ENCODE measurements around the gene CLCN3.
A peak's percentile ranks its signal among the peaks of the same experiment; 100 is the strongest.

Gene CLCN3

DNA sequence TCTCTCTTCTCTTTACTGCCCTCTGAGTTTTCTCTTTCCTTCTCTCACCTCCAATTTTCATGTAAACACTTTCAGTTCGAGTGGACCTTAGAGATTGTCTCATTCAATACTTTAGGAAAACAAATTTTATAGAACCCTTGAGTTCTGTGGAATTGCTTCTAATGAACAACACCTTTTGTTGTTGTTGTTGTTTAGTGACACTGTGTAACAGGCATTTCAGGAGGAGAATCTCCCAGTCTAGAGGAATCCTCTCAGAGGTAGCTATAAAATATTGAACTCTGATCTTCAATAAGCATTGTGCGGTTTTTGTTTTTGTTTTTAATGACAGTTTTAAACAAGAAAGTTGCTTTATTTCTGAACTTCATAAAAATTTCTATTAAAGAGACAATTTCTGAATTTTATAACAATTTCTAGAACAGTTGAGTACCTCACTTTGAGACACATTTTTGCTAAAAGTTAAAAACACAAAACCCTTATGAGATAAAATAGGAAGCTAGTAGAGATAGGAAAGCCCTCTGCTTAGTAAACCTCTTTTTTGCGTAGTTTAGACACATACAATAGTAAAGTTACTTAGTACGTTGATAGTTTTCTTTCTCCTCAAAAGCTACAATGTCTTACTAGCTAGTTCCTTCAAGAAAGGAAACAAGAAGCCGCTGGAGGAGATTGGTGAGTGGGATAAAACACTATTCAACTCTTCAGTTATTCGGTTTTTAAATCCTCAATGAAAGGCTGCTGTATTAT, 38.8 kb downstream of the CLCN3 start:
- H3K36me3 ChIP-seq (ENCODE audit: control insufficient read depth in 1 of 2, insufficient read depth in 2 of 2, low read length in 2 of 2) = peaks cover 0 to 12% of the 10 kb centered on the region in 2 donors
- H3K9me3 ChIP-seq (ENCODE audit: control insufficient read depth in 1 of 2, low read length in 2 of 2) = no peaks in the 10 kb centered on the region
- peak overlapping the region; percentile 61 to 72 for H3K4me3 ChIP-seq (ENCODE audit: low read depth in 1 of 2, low read length in 2 of 2)
- H3K27me3 ChIP-seq (ENCODE audit: low read depth, low read length) = no peaks in the 10 kb centered on the region
- H3K27ac ChIP-seq (ENCODE audit: low read length) = peak overlapping the region; percentile 84
- peaks cover 0 to 8% of the 10 kb centered on the region in 2 donors for H3K4me1 ChIP-seq (ENCODE audit: control insufficient read depth in 1 of 2, insufficient read depth in 2 of 2, low read length in 2 of 2)

DNA sequence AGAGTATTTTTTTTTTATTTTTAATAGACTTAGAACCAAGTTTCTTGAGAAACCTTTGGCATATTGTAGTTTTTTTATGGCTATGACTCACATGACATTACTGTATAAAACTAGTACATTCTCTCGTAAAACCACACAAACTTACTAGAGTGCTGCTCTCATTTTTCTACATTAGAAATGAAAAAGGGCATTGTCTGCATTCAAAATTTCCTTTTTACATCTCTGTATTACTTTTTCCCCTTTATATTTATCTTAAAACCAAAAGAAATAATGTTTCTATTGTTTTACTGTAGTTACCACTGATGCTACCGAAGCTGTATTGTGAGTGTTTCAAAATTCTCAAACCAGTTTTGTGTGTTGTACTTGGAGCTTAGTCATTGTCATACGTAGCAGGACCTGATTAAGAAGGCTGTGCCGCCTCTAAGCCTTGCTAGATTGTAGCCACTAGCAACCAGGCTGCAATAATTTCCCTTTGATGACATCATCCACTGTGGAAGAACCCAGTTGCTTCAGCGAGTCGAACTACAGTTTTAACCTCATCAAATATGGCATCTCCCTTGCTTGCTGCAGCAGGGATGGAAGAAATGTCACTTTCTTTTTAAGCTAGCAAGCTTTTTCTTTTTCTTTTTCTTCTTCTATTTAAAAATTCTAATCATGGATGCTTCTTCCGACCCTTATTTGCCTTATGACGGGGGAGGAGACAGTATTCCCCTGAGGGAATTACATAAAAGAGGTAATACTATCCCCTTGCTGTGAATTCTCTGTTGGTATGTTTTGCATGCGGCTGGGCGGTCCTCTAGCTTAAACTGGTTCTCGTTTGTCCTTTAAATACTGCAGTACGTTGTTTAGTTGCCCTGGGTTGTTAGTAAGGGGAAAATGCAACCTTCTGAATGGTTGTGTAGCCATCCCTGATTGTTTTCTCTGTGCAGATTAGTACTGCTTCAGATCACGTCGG, 39.6 kb downstream of the CLCN3 start:
- peaks cover 0 to 11% of the 10 kb centered on the region in 2 donors for H3K4me1 ChIP-seq (ENCODE audit: control insufficient read depth in 1 of 2, insufficient read depth in 2 of 2, low read length in 2 of 2)
- peak overlapping the region; percentile 61 to 72 for H3K4me3 ChIP-seq (ENCODE audit: low read depth in 1 of 2, low read length in 2 of 2)
- H3K27me3 ChIP-seq (ENCODE audit: low read depth, low read length) = no peaks in the 10 kb centered on the region
- H3K36me3 ChIP-seq (ENCODE audit: control insufficient read depth in 1 of 2, insufficient read depth in 2 of 2, low read length in 2 of 2) = peaks cover 0 to 12% of the 10 kb centered on the region in 2 donors
- peak overlapping the region; percentile 84 for H3K27ac ChIP-seq (ENCODE audit: low read length)
- no peaks in the 10 kb centered on the region for H3K9me3 ChIP-seq (ENCODE audit: control insufficient read depth in 1 of 2, low read length in 2 of 2)

- Histone ChIP-seq H3K4me1 (ENCODE audit: control insufficient read depth in 1 of 2, insufficient read depth in 2 of 2, low read length in 2 of 2) (peaks cover 0 to 15% of the 10 kb centered on the region in 2 donors), H3K9me3 (ENCODE audit: control insufficient read depth in 1 of 2, low read length in 2 of 2) (no peaks in the 10 kb centered on the region), H3K27me3 (ENCODE audit: low read depth, low read length) (no peaks in the 10 kb centered on the region), H3K4me3 (ENCODE audit: low read depth in 1 of 2, low read length in 2 of 2) (peak overlapping the region; percentile 61 to 72), H3K27ac (ENCODE audit: low read length) (peak overlapping the region; percentile 84), H3K36me3 (ENCODE audit: control insufficient read depth in 1 of 2, insufficient read depth in 2 of 2, low read length in 2 of 2) (peaks cover 0 to 12% of the 10 kb centered on the region in 2 donors)
Observed at GRCh38 chr4:169660929-169661328, 40.6 kb downstream of the CLCN3 start.

DNA sequence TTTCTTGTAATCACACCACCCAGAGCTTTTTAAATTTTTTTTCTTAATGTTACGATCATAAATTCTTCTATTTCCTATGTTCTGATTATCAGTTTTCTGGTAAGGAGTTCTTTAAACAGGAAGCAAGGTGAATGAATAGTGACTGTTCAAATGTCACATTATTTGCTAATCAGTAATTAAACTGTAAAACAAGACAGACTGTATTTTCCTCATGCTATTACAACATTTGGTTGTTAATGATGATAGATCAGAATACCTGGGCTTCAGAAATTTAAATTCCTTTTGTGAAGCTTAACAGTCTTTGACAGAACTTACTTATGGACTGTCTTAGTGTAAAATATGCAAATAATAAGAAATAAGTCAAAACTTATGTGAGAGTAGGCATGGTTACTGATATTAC, 41.4 kb downstream of the CLCN3 start:
- Histone ChIP-seq H3K9me3 (ENCODE audit: control insufficient read depth in 1 of 2, low read length in 2 of 2) (no peaks in the 10 kb centered on the region), H3K36me3 (ENCODE audit: control insufficient read depth in 1 of 2, insufficient read depth in 2 of 2, low read length in 2 of 2) (peaks cover 0 to 12% of the 10 kb centered on the region in 2 donors), H3K27me3 (ENCODE audit: low read depth, low read length) (no peaks in the 10 kb centered on the region), H3K27ac (ENCODE audit: low read length) (peak overlapping the region; percentile 84), H3K4me3 (ENCODE audit: low read depth in 1 of 2, low read length in 2 of 2) (peak overlapping the region in 1 of 2 donors; percentile 35), H3K4me1 (ENCODE audit: control insufficient read depth in 1 of 2, insufficient read depth in 2 of 2, low read length in 2 of 2) (peaks cover 0 to 15% of the 10 kb centered on the region in 2 donors)

DNA sequence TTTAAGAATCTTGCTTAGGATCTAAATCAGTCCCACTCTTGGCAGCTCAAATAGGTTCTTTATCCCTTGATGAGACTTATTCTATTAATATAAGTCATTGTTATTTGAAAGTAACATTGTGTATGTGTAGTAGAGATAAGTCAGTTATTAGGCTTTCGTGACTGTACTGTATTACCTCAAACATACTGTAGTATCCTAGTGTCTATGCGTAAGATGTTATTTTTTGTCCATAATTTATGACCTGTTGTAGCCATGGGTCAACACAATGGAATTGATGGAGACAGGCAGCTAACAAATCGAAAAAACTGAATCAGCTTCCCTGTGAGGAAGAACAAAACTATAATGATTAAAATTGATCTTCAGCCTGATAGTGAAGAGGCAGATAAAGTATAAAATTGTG, 41.8 kb downstream of the CLCN3 start:
- H3K4me1 ChIP-seq (ENCODE audit: control insufficient read depth in 1 of 2, insufficient read depth in 2 of 2, low read length in 2 of 2) = peaks cover 0 to 15% of the 10 kb centered on the region in 2 donors
- H3K27ac ChIP-seq (ENCODE audit: low read length) = peak overlapping the region; percentile 84
- no peaks in the 10 kb centered on the region for H3K27me3 ChIP-seq (ENCODE audit: low read depth, low read length)
- no peaks in the 10 kb centered on the region for H3K9me3 ChIP-seq (ENCODE audit: control insufficient read depth in 1 of 2, low read length in 2 of 2)
- H3K4me3 ChIP-seq (ENCODE audit: low read depth in 1 of 2, low read length in 2 of 2) = peak overlapping the region in 1 of 2 donors; percentile 35
- peaks cover 0 to 12% of the 10 kb centered on the region in 2 donors for H3K36me3 ChIP-seq (ENCODE audit: control insufficient read depth in 1 of 2, insufficient read depth in 2 of 2, low read length in 2 of 2)

GRCh38 chr4:169663402-169663801, 43.0 kb downstream of the CLCN3 start:
- H3K27ac ChIP-seq (ENCODE audit: low read length) = peak overlapping the region; percentile 35
- peaks cover 0 to 15% of the 10 kb centered on the region in 2 donors for H3K4me1 ChIP-seq (ENCODE audit: control insufficient read depth in 1 of 2, insufficient read depth in 2 of 2, low read length in 2 of 2)
- no peak overlapping the region for H3K4me3 ChIP-seq (ENCODE audit: low read depth in 1 of 2, low read length in 2 of 2)
- no peaks in the 10 kb centered on the region for H3K9me3 ChIP-seq (ENCODE audit: control insufficient read depth in 1 of 2, low read length in 2 of 2)
- H3K27me3 ChIP-seq (ENCODE audit: low read depth, low read length) = no peaks in the 10 kb centered on the region
- peaks cover 0 to 12% of the 10 kb centered on the region in 2 donors for H3K36me3 ChIP-seq (ENCODE audit: control insufficient read depth in 1 of 2, insufficient read depth in 2 of 2, low read length in 2 of 2)

DNA sequence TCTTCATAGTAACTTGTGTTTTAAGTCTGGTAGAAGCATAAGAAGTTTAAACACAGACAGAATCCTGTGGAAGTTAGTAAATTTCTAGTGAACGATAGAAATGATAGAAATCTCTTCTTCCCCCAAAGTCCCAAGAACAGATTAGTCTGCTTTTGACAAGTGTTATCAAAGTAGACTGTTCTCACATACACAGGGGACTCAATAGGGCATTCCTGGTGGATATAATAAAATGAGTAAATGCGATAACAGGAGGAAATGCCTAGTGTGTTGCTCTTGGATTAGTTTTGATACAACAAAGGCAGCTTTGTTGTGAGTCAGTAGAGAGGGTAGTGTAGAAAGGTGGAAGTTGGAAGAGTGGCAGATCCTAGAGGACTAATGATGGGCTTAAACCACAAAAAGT, 43.5 kb downstream of the CLCN3 start:
- H3K9me3 ChIP-seq (ENCODE audit: control insufficient read depth in 1 of 2, low read length in 2 of 2) = no peaks in the 10 kb centered on the region
- H3K27ac ChIP-seq (ENCODE audit: low read length) = peak overlapping the region; percentile 35
- peaks cover 0 to 15% of the 10 kb centered on the region in 2 donors for H3K4me1 ChIP-seq (ENCODE audit: control insufficient read depth in 1 of 2, insufficient read depth in 2 of 2, low read length in 2 of 2)
- H3K4me3 ChIP-seq (ENCODE audit: low read depth in 1 of 2, low read length in 2 of 2) = no peak overlapping the region
- H3K36me3 ChIP-seq (ENCODE audit: control insufficient read depth in 1 of 2, insufficient read depth in 2 of 2, low read length in 2 of 2) = peaks cover 0 to 12% of the 10 kb centered on the region in 2 donors
- no peaks in the 10 kb centered on the region for H3K27me3 ChIP-seq (ENCODE audit: low read depth, low read length)

GRCh38 chr4:169664615-169665014, 44.2 kb downstream of the CLCN3 start:
- no peak overlapping the region for H3K4me3 ChIP-seq (ENCODE audit: low read depth in 1 of 2, low read length in 2 of 2)
- no peak overlapping the region for H3K27ac ChIP-seq (ENCODE audit: low read length)
- peaks cover 0 to 8% of the 10 kb centered on the region in 2 donors for H3K36me3 ChIP-seq (ENCODE audit: control insufficient read depth in 1 of 2, insufficient read depth in 2 of 2, low read length in 2 of 2)
- H3K9me3 ChIP-seq (ENCODE audit: control insufficient read depth in 1 of 2, low read length in 2 of 2) = no peaks in the 10 kb centered on the region
- H3K27me3 ChIP-seq (ENCODE audit: low read depth, low read length) = no peaks in the 10 kb centered on the region
- H3K4me1 ChIP-seq (ENCODE audit: control insufficient read depth in 1 of 2, insufficient read depth in 2 of 2, low read length in 2 of 2) = peaks cover 0 to 15% of the 10 kb centered on the region in 2 donors

GRCh38 chr4:169665046-169665737, 44.8 kb downstream of the CLCN3 start:
- H3K4me1 ChIP-seq (ENCODE audit: control insufficient read depth in 1 of 2, insufficient read depth in 2 of 2, low read length in 2 of 2) = peaks cover 0 to 14% of the 10 kb centered on the region in 2 donors
- no peak overlapping the region for H3K27ac ChIP-seq (ENCODE audit: low read length)
- H3K9me3 ChIP-seq (ENCODE audit: control insufficient read depth in 1 of 2, low read length in 2 of 2) = no peaks in the 10 kb centered on the region
- no peaks in the 10 kb centered on the region for H3K27me3 ChIP-seq (ENCODE audit: low read depth, low read length)
- H3K4me3 ChIP-seq (ENCODE audit: low read depth in 1 of 2, low read length in 2 of 2) = no peak overlapping the region
- peaks cover 0 to 3% of the 10 kb centered on the region in 2 donors for H3K36me3 ChIP-seq (ENCODE audit: control insufficient read depth in 1 of 2, insufficient read depth in 2 of 2, low read length in 2 of 2)

- H3K4me3 ChIP-seq (ENCODE audit: low read depth in 1 of 2, low read length in 2 of 2) = no peak overlapping the region
- H3K36me3 ChIP-seq (ENCODE audit: control insufficient read depth in 1 of 2, insufficient read depth in 2 of 2, low read length in 2 of 2) = no peaks in the 10 kb centered on the region
- H3K27me3 ChIP-seq (ENCODE audit: low read depth, low read length) = no peaks in the 10 kb centered on the region
- H3K9me3 ChIP-seq (ENCODE audit: control insufficient read depth in 1 of 2, low read length in 2 of 2) = no peaks in the 10 kb centered on the region
- no peak overlapping the region for H3K27ac ChIP-seq (ENCODE audit: low read length)
- peaks cover 0 to 7% of the 10 kb centered on the region in 2 donors for H3K4me1 ChIP-seq (ENCODE audit: control insufficient read depth in 1 of 2, insufficient read depth in 2 of 2, low read length in 2 of 2)
Observed at GRCh38 chr4:169668069-169668721, 47.8 kb downstream of the CLCN3 start.
